ENCODE measurements around the gene ZNF407.

DNA sequence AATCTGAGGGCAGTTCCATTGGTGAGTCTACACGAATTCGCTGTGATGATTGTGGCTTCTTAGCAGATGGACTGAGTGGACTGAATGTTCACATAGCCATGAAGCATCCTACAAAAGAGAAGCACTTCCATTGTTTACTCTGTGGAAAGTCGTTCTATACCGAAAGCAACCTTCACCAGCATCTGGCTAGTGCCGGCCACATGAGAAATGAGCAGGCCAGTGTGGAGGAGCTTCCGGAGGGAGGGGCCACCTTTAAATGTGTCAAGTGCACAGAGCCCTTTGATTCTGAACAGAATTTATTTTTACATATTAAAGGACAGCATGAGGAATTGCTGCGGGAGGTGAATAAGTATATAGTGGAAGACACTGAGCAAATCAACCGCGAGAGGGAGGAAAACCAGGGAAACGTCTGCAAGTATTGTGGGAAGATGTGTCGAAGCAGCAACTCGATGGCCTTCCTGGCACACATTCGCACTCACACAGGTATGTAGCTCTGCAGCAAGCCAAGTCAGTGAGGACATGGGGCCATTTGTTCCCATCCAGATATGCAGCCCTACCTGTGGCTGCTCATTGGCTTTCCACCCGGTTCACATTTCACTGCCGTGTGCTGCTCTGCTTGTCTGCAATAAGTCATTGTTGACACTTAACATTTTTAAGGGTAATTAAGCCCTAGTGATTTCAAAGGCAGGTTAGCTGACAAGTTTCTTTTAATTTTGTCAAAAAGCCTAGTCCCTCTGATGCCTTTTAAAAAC, 37.7 kb downstream of the ZNF407 start:
- TF ChIP-seq CTCF (IDR thresholded peaks at IDR 0.05; ENCODE audit: low read length) (no peak), EZH2phosphoT487 (IDR thresholded peaks at IDR 0.05; ENCODE audit: low read length) (no peak)

Measured in MM.1S (cell line).